Middle frontal gyrus (tissue), 1 donor: ENCODE results near the gene SPEM1.

Experiments
- DNase-seq: peaks from one replicate; pipeline ENCODE4 v3.0.0-alpha.2; 2015; ENCODE audit warnings: low spot score; ENCODE audit errors: extremely low spot score

SPEM1 gene, protein sequence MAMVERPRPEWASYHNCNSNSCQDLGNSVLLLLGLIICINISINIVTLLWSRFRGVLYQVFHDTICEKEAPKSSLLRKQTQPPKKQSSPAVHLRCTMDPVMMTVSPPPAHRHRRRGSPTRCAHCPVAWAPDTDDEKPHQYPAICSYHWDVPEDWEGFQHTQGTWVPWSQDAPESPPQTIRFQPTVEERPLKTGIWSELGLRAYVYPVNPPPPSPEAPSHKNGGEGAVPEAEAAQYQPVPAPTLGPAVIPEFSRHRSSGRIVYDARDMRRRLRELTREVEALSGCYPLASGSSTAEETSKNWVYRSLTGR

DNA sequence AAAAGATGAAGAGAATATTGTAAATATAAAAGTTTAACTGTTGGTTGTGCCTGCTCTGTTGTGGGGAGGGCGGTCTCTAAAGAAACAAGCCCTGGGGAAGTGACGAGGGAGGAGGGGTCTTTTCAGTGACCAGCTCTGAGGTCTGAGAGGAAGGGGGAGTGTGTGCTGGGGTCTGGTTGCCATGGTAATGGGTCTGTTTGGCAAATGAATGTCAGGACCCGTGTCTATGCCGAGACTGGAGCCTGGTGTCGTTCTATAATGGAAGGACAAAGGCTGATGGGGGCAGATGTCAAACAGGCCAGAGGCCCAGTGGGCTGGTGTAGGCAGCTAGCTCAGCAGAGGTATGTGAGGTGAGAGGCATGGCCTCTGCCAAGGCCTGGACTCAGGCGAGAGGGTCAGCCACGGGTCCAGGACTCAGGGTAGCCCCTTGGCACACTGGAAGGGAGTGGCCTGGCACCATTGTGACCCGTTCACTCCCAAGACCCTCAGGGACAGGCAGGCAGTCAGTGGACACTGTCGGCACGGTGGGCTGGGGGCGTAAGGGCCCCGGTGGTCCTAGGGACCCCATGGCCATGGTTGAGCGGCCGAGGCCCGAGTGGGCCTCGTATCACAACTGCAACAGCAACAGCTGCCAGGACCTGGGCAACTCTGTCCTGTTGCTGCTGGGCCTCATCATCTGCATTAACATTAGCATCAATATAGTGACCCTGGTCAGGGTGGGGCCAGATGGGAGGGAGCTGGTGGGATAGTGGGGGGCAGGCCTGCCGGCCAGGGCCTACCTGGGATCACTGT, at the start of gene SPEM1:
Gene SPEM1, plus strand, starts transcription at position 506 of the 792 bp plus-strand sequence. Its CDS starts 61 bp downstream, at position 567.
- no peak for DNase-seq

DNA sequence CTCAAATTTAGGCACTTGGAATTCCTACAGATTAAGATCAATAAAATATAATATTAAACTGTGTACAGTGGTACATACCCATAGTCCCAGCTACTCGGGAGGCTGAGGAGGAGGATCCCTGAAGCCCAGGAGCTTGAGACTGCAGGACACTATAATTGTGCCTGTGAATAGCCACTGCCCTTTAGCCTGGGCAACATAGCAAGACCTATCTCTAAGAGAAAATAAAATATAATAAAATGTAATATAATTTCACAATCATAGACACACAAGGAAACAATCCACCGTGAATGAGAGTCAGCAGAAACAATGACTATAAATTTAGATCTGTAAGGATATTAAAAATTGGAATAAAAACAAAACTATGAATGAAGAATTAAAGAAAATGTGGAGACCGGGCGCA, 49.3 kb upstream of the SPEM1 start:
- DNase-seq, result no peak

DNA sequence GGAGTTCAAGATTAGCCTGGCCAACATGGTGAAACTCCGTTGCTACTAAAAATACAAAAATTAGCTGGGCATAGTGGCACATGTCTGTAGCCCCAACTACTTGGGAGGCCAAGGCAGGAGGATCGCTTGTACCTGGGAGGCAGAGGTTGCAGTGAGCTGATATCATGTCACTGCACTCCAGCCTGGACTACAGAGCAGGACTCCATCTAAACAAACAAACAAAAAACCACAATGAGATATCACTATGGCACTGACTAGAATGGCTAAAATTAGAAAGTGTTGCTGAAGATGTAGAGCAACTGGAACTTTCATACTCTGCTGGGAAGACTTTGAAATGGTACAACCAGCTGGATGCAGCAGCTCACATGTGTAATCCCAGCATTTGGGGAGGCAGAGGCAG, 45.8 kb upstream of the SPEM1 start:
- DNase-seq, result no peak

DNA sequence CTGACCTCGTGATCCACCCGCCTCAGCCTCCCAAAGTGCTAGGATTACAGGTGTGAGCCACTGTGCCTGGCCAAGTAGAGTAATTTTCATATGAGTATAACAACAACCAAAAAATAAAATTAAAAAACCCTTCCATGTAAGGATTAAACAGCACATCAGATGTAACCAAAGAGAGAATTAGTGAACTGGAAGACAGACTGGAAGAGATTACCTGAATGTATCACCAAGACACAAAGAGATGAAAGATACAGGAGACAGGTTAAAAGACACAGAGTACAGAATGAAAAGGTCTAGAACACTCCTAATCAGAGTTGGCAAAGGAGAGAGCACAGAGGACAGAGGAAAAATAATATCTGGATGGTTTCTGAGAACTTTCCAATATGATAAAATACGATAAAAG, 41.0 kb upstream of the SPEM1 start:
- no peak for DNase-seq

DNA sequence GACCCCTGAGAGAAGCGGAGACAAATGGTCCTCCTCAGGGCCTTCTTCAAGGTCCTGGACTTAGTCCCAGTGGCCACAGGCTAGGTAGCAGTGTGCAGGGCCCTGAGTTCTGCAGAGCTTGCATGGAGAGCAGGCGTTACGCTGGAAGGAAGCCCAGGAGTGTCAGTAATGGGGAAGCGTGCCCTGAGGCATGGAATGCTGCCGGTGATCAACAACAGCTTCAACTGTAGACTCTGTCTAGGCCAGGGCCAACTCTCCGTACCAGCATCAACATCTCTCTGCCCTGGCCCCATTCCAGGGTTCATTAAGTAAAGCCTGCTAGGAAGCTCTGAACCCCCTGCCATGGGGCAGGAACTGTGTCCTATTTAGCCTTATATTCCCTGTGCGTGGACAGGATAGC, 39.8 kb upstream of the SPEM1 start:
- no peak for DNase-seq

DNA sequence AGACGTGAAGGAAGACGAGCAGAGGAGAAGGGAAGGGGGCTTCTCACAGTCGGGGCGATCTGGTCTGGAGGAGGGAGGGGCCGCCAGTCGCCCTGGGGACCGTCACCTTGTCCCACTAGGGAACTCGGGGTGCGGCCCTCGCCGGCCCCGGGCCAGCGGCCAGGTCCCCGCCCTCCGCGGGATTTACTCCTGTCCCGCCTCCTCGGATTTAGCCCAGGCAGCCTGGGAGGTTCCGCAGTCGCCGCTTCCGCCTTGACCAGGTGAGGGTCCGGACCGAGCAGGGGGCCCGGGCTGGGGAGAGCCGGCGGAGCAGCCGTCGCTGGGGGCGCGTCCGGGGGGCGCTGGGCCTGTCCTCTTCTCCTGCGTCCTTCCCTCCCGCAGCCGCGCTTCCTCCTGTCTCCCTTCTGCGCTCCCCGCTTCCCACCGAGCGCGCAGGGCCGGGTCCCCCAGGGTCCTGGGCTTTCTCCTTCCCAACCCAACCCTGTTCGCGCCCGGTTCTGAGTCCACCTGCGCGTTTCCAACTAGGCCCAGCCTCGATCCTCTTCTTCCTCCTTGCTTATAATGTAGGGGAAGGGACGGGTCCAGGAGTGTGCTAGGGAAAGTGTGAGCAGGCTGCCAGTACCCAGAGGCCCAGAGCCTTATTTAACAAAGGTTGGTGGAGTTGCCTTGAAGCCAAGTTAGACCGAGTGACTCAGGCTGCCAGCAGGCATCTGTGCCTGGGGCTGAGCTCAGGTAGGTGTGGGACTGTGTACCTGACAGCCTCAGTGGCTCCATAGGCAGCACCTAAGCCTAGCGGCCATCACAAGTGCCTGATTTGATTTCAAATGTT, 39.1 kb upstream of the SPEM1 start, which contains the start of gene TNK1:
Gene TNK1, plus strand, starts transcription at position 235 of the 829 bp plus-strand sequence. CDS start 1,838 bp downstream, outside the sequence.
- DNase-seq, result no peak

DNA sequence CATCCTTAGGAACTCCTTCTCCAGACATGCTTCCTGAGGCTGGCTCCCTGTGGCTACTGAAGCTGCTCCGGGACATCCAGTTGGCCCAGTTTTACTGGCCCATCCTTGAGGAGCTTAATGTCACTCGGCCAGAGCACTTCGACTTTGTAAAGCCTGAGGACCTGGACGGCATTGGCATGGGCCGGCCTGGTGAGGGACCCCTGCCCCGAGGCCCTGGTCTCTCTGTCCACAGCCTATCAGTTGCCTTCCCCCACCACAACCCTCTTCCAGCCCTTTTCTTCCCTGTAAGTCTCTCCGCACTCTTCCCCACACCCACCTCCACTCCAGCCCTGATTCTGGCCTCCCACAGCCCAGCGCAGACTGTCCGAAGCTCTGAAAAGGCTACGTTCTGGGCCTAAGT, 37.2 kb upstream of the SPEM1 start:
- DNase-seq, result no peak

DNA sequence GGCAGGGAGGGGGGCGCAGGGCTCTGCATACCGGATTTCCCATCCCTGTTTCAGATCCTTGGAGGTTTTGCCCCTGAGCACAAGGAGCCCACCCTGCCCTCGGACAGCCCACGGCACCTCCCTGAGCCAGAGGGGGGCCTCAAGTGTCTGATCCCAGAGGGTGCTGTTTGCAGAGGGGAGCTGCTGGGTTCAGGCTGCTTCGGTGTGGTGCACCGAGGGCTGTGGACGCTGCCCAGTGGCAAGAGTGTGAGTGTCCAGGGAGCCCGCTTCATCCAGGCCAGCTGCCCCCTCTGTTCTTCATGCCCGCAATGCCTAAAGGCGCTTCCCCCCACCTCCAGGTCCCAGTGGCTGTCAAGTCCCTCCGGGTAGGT, 36.8 kb upstream of the SPEM1 start:
- no peak for DNase-seq

DNA sequence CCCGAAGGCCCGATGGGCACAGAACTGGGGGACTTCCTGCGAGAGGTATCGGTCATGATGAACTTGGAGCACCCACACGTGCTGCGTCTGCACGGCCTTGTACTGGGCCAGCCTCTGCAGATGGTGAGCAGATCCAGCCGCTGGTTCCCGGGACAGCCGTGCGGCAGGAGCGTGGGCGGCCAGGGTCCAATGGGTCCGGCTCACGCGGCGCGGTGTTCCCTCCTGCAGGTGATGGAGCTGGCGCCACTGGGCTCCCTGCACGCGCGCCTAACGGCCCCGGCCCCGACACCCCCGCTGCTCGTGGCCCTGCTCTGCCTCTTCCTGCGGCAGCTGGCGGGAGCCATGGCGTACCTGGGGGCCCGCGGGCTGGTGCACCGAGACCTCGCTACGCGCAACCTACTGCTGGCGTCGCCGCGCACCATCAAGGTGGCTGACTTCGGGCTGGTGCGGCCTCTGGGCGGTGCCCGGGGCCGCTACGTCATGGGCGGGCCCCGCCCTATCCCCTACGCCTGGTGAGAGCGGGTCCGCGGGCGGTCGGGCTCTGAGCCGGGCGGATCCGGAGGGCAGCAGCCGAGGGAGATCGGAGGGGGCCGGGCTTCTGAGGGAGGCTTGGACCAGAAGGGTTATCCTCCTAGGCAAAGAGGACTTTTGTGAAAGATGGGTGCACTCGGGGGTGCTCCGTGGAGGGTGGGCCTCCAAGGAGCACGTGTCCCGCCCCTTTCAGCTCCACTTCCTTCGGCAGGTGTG, 36.2 kb upstream of the SPEM1 start:
- no peak for DNase-seq

DNA sequence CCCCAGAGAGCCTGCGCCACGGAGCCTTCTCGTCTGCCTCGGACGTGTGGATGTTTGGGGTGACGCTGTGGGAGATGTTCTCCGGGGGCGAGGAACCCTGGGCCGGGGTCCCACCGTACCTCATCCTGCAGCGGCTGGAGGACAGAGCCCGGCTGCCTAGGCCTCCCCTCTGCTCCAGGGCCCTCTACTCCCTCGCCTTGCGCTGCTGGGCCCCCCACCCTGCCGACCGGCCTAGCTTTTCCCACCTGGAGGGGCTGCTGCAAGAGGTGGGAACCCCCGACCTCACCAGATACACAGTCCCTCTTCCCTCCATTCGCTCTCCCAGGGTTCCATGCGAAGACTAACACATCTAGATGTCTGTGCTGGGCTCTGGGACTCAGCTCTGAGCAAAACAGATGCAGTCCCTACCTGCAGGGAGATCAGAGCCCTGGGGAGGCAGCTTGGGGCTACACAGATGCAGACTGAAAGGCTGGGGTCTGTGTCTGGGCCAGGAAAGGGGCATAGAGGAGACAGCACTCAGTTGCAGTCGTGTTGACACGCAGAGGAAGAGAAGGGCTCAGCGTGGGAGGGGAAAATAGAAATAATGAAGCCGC, 35.5 kb upstream of the SPEM1 start:
- no peak for DNase-seq

DNA sequence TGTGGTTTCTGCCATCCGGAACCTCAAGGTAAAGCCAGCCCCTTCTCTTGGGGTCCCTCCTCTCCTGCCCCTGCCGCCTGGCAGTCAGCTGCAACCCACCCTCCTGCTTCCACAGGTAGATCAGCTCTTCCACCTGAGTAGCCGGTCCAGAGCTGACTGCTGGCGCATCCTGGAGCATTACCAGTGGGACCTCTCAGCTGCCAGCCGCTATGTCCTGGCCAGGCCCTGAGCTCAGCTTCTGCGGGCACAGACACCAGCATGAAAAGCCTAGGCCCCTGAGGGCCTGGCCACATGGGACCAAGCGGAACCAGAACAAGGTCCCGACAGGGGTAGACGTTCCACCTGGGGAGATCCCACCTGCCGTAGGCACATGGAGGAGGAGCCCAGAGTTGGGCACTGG, 31.3 kb upstream of the SPEM1 start:
- DNase-seq, result no peak

DNA sequence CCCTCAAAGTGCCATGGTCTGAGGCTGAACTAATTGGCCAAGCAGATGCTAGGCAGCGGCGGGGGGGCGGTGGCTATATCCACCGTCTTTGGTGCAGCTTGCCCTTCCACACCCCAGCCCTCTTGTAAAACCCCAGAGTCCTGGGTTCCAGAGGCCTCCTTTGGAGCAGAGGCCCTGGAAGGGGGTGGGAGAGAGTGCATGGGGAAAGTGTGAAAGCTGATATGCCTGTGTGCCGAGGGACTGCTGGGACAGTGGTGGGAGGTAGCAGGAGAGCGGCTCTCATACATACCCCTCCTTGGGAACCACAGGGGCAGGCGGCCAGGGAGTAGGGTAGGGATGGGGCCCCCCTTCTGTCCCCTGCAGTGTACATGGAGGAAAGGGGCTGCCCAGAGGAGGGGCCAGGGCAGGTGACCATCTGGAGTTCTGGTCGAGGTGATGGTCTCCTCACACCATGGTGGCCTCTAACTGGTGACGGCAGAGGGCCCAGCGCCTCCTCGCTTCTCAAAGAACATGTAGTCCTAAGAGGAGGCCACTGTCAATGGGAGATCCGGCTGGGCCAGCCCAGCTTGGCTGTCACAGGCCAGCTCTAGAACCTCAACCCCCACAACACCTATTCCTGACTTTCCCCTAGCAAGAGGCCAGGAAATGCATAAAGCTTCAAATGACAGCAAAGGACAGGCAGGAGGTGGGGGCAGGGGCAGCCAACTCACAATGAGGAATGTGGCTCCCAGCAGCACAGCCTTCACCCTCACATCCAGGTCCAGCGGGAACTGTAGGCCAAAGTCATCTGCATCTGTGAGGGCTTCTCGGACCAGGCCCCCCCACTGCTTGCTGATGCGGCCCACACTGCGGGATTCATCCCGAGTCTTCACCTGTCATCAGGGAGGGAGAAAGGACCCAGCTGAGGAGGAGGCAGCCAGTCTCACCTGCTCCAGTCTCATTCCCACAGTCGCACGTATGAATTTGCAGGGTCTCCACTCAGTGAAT, 29.9 kb upstream of the SPEM1 start:
- no peak for DNase-seq

DNA sequence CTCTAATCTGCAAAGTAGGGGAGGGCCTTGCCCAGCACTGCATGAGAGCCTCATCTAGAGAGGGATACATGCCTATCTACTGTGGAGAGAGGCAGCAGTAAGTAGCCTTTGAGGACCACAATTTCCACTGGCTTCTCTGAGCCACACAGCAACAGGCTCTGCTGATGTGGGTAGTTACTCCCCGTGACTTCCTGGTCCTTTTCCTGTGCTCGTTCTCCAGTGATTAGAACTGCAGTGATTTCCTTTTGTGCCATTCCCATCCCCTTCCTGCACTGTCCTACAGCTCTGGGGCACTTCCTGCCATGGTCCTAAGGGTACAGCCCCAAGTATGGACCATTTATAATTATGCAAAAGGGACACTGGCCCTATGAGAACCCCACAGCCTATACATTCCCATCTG, 28.8 kb upstream of the SPEM1 start:
- DNase-seq, result no peak

DNA sequence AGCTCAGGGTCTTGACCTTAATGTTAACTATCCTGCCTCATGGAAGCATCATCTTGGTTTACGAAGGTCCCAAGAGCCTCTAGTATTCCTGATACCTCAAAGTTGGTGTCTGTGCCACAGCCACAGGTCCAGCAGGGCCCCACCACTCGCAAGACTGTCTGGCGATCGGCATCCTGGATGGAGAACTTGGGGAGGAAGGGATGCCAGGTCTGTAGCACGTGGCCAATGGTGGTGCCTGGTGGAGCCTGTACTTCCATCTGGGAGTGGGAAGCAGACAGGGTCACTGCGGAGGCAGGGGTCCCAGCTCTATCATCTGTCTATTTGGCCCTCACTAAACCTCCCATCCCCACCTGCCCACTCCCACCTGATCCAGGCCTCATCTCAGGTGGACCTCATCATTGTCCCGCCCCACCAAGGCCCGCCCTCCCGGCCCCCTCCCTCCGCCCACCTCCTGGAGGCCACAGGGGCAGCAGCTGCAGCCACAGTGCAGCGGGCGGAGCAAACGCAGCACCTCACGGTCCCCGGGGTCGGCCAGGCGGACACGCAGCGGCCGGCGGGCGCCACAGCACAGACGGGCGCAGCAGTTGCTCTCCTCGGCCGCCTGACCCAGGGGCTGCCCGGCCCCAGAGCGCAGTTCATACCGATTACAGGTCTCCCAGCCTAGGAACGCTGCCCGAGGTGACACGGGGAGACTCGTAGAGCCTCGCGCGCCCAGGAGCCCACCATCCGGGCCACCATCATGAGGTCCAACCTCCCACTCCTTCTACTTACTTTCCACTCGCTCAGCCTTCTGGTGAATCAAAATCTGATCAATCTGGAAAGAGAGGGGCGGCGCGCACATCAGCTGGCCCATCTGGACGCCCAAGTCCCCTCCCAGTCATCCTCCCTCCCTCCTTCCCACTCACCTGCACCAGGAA, 27.2 kb upstream of the SPEM1 start:
- no peak for DNase-seq

DNA sequence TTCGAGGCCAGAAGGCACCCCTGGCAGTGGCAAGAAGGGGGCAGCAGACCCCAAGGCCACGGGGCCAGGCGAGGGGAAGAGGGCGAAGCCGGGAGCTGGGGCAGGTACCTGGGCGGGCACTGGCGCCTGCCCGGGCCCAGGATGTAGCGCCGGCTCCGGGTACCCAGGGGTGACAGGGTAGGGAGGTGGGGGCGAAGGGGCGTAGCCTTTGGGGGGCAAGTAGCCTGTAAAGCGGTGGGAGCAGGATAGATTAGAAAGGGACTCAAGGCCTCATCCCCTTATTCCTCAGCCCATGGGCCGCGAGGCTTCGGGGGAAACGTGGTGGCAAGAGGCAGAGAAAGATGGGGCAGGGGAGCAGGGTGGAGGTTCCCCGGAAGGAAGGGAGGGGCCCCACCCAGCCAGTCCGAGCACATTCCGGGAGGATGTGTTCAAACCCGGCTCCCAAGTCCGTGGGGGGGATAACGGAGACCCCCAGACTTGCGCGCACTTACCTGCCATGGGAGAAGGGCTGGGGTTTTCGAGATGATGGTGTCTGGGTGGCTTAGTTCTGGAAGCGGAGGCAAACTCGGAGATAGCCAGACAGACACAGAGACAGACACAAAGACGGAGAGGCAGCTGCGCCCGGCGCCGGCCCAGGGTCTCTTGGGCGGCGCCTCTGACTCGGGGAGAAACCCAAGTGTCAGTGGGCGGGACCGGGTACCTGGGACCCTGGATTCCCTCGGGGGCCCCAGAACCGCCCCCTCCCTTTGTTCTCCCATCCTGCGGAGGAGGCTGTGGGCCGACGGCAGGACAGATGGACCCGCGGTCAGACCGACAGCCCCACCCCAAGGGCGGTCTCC, 26.3 kb upstream of the SPEM1 start:
- no peak for DNase-seq

DNA sequence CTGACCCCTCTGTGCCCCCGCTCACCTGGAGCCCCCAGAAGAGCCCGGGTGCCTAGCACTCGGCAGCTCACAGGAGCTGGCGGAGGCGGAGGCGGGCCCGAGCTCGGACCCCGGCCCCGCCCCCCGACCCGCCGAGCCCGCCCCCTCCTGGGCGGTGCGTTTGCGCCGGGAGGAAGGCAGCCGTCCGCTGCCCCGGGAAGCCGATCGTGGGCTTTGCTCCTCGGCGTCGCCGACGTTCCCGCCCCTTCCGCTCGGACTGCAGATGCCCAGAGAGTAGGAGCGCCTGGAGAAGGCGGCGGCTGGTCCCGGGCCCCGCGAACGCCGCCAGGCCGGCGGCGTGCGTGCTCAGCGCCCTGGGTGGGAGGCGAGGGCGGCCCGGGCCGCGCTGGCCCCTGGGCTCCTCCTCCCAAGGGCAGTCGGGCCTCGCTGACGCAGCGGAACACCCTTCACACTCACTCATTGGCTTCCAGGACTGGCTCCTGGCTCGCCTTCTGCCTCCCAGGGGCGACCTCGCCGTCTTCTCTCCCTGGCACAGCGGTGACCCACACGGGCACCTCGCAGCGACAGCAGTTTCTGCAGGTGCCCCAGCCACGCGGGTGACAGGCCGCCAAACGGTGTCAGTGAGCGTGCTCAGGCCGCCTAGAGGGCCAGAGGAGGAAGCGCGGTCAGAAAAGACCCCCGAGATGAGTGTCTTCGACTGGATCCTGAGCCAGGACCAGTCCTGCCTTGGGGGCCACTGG, 25.5 kb upstream of the SPEM1 start, which contains the start of gene PLSCR3:
Gene PLSCR3, minus strand, starts transcription at position 74 of the 740 bp plus-strand sequence. CDS start 415 bp downstream, outside the sequence.
- DNase-seq, result peak; percentile 57

DNA sequence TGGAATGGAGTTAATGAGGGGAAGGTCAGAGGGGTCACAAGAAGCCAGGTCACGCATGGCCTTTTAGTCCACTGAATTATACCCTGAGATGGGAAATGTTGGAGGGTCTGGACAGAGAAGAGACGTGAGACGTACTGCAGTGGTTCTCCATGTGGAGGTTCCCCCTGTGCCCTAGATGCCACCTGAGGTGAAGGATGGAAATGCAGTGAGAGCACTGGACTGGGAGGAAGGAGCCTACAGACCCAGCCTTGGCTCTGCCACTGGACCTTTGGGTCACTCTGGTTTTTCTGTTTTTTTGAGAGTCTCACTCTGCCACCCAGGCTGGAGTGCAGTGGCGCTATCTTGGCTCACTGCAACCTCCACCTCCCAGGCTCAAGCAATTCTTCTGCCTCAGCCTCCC, 24.0 kb upstream of the SPEM1 start:
- DNase-seq, result no peak
